VCaP (cell line): ENCODE results near the gene BMERB1.
"Not testable (repeated sequence)": the region's sequence is repeated elsewhere in the genome, so short reads cannot be mapped to it uniquely, and the experiment has no call there.

Experiments
- H3K27ac ChIP-seq: fragments of 450-650 bp; 2 replicates; pipeline ENCODE4 v1.5.1; 2017
- TF ChIP-seq, protein P1 (sequence below): fragments of 450-650 bp; conservative IDR thresholded peaks from 2 replicates; pipeline ENCODE4 v1.5.1; 2017; ENCODE audit warnings: mild to moderate bottlenecking, moderate library complexity

Gene BMERB1

DNA sequence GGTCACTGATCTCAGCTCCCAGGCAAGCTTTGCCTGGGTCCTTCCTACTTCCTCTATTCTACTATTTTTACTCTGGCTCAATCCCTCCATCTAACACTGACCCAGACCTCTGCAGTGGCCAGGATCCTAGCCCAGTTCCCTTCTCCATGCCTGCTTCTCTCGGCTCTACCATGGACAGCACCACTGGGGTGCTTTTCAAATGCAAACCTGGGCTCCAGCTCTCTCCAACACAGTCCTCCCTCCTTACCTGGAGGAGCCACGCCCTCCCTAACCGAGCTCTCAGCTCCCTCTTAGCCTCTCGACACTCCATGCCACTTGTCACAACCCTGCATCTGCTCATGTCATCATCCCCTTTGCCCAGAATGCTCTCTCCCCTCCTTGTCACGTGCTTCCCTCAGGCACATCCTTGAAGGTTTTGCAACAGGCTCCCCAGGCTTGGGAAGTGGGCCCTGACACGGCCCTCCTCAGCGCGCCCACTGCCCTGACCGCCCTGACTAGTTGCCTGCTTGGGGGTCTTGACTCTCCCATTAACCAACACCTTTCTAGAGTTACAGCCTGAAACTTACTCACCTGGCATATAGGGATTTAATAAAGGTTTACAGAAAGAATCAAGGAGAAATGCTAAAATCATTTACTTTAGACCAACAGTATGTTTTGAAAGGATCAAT is 167.0 kb downstream of the BMERB1 start:
- no peak overlapping the region for H3K27ac ChIP-seq
- TF ChIP-seq, protein P1, sequence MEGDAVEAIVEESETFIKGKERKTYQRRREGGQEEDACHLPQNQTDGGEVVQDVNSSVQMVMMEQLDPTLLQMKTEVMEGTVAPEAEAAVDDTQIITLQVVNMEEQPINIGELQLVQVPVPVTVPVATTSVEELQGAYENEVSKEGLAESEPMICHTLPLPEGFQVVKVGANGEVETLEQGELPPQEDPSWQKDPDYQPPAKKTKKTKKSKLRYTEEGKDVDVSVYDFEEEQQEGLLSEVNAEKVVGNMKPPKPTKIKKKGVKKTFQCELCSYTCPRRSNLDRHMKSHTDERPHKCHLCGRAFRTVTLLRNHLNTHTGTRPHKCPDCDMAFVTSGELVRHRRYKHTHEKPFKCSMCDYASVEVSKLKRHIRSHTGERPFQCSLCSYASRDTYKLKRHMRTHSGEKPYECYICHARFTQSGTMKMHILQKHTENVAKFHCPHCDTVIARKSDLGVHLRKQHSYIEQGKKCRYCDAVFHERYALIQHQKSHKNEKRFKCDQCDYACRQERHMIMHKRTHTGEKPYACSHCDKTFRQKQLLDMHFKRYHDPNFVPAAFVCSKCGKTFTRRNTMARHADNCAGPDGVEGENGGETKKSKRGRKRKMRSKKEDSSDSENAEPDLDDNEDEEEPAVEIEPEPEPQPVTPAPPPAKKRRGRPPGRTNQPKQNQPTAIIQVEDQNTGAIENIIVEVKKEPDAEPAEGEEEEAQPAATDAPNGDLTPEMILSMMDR: no peak

DNA sequence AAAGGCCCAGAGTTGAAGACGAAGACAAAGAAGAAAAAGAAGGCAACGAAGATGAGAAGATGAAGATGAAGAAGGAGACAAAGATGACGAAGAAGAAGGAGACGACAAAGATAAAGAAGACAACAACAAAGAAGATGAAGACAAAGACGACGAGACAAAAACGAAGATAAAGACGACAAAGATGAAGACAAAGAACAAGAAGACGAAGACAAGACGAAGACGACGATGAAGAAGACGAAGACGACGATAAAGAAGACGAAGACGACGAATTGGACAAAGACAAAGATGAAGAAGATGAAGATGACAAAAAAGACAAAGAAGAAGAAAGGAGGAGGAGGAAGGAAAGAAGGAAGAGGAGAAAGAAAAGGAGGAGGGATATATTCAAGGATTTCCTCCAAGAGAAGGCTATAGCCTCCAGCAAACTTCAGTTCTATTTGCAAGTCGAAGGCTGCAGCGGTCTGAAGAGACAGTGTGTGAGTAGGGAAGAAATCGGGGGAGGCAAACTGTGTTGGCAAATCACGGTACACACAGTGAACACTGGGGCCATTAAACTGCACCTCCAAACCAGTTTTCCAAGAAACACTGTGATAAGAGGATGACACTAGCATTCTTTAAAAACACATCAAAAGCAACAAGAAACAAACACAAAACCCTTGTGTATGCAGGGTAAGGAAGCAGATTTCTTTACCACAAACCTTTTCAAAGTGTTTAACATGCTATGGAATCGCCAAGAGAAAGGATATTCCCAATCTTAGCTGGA is 168.1 kb downstream of the BMERB1 start:
- TF ChIP-seq, protein P1: no peak
- no peak overlapping the region for H3K27ac ChIP-seq

DNA sequence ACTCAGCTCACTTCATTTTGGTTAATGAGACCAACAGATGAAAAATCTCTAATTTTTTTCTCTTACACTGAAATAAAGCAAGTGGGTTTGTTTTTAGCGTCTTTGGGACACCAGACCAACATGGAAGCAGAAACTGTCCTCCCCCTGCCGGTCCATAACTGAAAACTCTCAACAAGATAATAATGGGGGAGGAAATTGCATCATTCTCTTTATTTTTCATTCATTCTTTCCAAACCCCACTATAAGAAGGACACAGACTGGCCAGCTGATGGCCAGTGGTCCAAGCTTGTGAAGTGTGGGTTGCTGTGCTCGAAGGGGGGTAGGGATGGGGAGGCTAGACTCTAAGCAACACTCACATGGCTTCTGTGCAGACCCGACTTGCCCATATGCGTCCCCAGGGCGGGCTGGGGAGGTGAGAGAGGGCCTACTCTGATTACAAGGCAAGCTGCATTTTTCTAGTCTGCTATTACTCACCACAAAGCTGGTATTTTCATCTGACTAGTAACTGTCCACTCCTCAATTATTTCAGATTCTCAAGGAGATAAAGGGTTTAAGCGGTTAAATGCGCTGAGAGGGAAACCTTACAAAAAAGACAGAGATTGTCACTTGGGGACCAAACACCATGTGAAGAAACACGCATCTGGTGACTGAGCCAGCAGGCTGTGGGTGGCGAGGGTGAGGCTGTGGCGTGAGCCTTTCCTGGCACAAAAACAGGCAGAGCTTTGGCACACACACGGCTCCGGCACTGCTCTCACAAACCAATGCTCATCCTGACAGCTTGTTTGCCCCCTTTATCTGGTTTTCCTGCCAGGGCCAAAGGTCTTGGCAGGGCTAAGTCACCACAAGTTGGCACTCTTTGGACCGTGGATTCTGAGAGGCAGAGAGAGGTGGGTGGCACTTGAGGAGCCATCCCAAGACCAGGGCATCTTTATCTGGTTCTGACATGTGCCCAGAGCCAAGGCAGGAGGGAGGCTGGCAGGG is 170.4 kb downstream of the BMERB1 start:
- no peak overlapping the region for H3K27ac ChIP-seq
- TF ChIP-seq, protein P1: no peak

DNA sequence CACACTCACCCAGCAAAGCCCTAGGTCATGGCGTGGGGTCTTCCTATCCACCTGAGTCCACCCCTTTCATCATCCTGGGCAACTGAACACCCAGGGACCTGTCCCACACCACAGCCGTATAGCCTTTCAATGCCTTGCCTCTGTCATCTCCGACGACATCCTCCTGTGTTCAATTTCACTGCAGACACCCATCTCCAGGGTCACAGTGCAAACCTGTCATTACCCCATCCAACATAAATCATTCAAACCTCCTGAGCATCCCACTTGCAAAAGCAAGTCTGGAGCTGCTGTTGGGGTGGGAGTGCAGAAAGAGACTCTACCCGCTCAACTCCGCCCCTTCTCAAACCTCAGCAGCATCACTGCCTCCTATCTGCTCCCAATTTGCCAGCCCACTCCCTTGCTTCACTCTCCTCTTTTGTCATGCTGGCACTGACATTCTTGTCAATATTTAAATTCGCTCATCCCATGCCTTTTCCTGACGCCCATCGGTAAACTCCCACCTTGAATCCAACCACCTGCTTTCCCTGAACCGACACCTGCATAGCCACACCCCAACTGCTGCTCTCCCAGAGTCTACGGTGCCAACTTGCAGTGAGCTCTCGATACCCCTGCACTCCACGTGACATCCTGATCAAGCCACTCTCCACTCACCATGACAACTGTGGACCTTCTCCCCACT is 171.6 kb downstream of the BMERB1 start:
- no peak overlapping the region for H3K27ac ChIP-seq
- TF ChIP-seq, protein P1: no peak

DNA sequence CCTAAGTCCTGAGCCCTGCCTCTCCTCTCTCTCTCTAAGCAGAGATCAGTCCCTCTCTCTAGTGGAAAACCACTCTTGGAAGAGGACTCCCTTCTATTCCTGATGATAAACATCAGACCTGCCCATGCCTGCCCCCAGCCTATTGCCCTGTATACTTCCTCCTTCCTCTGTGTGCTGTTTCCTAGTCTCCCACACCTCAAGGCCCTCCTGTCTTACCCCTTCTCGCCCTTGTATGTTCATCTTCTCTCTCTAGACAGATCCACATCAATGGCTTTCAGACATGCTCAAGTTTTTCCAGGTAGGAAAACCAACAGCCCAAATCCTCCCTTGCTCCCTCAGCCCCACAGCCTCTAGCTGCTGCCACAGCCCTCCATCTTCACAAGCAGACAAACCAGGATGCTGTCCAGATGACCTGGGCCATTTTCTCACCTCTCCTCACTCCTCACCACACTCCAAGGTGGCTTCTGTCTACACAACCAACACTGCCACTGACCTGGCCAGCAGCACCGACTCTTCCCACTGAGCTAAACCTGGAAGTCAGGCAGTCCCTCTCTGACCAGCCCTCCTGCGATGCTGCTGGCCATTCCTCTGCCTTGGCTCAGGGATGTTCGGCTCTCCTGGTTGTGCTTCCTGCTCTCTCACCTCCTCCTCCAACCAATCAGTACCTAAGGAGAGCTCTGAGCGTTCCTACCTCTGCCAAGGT is 172.3 kb downstream of the BMERB1 start:
- no peak overlapping the region for H3K27ac ChIP-seq
- TF ChIP-seq, protein P1: no peak

DNA sequence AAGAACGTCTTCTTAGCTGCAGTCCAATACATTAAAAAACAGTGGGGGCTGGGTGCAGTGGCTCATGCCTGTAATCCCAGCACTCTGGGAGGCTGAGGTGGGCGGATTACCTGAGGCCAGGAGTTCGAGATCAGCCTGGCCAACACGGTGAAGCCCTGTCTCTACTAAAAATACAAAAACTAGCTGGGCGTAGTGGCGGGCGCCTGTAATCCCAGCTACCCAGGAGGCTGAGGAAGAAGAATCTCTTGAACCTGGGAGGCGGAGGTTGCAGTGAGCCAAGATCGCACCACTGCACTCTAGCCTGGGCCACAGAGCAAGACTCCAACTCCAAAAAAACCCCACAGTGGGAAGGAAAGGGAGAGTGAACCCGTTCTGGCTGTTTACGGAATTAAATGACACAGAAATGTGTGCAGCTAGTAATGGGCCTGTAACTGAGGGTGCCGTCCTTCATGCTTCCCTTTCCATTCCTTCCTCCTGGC is 172.9 kb downstream of the BMERB1 start:
- not testable (repeated sequence) for H3K27ac ChIP-seq

DNA sequence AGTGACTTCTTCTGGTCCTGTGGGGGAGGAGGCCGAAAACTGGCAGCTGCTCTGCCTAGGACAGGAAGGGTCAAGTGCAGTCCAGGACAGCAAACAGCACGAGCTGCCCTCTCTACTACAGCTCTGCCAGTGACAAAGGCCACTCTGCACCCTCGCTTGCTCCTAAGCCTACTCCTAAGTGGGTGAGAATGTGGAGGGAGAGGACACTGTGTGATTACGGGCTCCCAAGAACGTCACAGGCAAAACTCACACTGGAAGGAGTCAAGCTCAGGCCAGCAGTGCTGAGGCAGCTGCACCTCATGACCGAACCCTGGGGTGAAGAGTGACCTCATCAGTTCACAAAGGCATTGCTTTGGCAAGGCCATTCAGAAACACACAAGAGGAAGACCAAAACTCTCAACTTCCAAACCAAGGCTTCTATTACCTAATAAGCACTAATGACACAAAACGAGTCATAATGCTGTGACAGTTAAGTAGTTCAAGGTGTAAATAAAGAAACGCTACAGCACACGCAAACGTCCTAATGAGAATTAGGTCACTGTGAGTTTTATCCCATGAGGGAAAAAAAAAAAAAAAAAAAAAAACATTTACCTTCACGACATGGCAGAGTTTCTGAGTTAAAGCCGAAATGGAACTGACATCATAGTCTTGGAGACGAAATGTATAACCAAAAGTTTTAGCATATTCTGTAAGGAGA is 173.5 kb downstream of the BMERB1 start:
- no peak overlapping the region for H3K27ac ChIP-seq
- TF ChIP-seq, protein P1: no peak
